ENCODE results near the gene KMO. TPM values are rescaled to one million over a fixed set of nuclear protein-coding genes. Genes with fewer than 3 reads are reported as not detected.

The KMO gene
- total and polyA plus RNA-seq, 2 of the 4 experiments (the other 2 are of a cell fraction) = not detected

DNA sequence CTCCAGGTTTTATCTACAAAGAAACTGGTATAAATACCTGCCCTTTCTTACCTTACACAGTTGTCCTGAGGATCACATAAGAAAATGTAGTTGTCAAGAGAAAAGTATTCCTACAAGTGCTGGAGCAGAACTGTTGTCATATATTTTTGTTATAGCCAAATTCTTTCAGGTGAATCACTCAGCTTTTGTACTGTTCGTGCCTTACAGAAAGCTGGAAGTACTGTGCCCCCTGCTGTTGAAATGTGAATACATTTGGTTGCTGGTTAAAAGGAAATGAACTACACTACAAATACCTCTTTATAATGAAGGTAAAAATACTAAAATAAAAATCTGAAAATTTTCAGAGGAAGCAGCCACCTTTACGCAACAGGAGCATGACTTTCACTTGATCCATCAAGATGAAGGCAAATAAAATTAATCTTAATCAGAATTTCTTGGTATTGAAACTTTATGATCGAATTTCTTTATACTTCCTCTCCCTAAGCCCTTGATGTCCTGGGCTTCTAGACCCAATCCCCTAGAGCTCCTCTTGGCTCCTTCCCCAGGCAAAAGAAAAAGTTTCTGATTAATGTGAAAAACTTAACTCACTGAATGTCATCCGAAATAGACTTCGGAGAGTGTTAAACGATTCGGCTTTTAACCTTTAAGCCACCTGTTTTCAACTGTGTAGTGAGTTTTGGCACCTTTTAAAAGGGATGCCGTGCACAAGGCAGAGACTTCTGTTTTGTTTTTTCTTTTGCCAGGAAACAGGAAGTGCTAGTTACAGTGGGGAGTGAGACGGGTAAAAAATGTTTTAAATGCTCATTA, 95.5 kb downstream of the KMO start:
- H3K9ac ChIP-seq (ENCODE audit: low read depth, low read length) = no peak overlapping the region
- intact Hi-C loops (cut with micrococcal nuclease) = loop anchor here (1.0 kb wide), 1 partner anchor 96 kb away; no protein-coding TSS in a partner anchor
- ChIA-PET CTCF (interaction anchor here (1.3 to 1.8 kb wide), 4 partner anchors 8 to 198 kb away, joined by 3 to 5 read pairs (median 4); partner anchors contain the start of genes CHML and OPN3), POLR2A (ENCODE audit: unreplicated experiment) (interaction anchor here (0.6 kb wide), 1 partner anchor 25 kb away, joined by 4 read pairs; no protein-coding TSS in a partner anchor)
- H2BK120ac ChIP-seq (ENCODE audit: low read depth, low read length) = no peak overlapping the region
- H3K79me1 ChIP-seq (ENCODE audit: low read depth in 1 of 2, low read length in 2 of 2) = peaks cover 0 to 5% of the 10 kb centered on the region in 2 experiments; a peak in 1 of 4 replicates
- dilution Hi-C loops (cut with HindIII; ENCODE audit: low sequenced_read_pairs, unreplicated experiment) = no loop called here
- no peak overlapping the region for H4K91ac ChIP-seq (ENCODE audit: insufficient read depth, low read depth, low read length)
- DNase-seq (peak; percentile 86), ATAC-seq (ENCODE audit: low read depth) (peak; percentile 72)
- no peak overlapping the region for H3K23ac ChIP-seq (ENCODE audit: low read depth, low read length)
- no peak overlapping the region for H4K8ac ChIP-seq (ENCODE audit: low read depth in 2 of 2, low read length in 2 of 2)
- H3K4me3 ChIP-seq (ENCODE audit: insufficient read depth, low read depth, low read length) = no peak overlapping the region
- no peak overlapping the region for H3K27ac ChIP-seq (ENCODE audit: insufficient read depth, low read length)
- BruUV-seq (replicated peaks) = no TSS peak
- no peak overlapping the region for H2AK9ac ChIP-seq (replicated peaks; ENCODE audit: low read depth, low read length, poor library complexity)
- no peaks in the 10 kb centered on the region for H3K27me3 ChIP-seq (ENCODE audit: control insufficient read depth, insufficient read depth, low read length)
- H2BK15ac ChIP-seq (ENCODE audit: low read depth, low read length) = no peak overlapping the region
- no peaks in the 10 kb centered on the region; the same call in 1 of the 2 replicates for H3K4me1 ChIP-seq (ENCODE audit: control insufficient read depth, insufficient read depth, low read length)
- no peaks in the 10 kb centered on the region for H3K9me1 ChIP-seq (ENCODE audit: insufficient read depth, low read length)
- no peak overlapping the region for H2AK5ac ChIP-seq (ENCODE audit: low read depth, low read length)
- no peak overlapping the region for H3K4me2 ChIP-seq (ENCODE audit: low read depth, low read length)
- no peaks in the 10 kb centered on the region for H4K20me1 ChIP-seq (ENCODE audit: insufficient read depth, low read length)
- in situ Hi-C loops (cut with MboI; ENCODE audit: low sequenced_read_pairs) = no loop called here
- no peak overlapping the region for H2AFZ ChIP-seq (replicated peaks; ENCODE audit: low read length, poor library complexity)
- peaks cover 3% of the 10 kb centered on the region; the same call in 1 of the 2 replicates for H3K36me3 ChIP-seq (ENCODE audit: control insufficient read depth, insufficient read depth, low read length)
- H3K56ac ChIP-seq (ENCODE audit: extremely low read depth, insufficient read depth, low read length) = no peak overlapping the region
- H2BK20ac ChIP-seq (ENCODE audit: low read depth, low read length) = no peak overlapping the region
- WGBS, 2 experiments (ENCODE audit: extremely low coverage in 2 of 2, insufficient read length in 1 of 2) = no CpG with 5 or more reads among the region's 9 CpGs
- no peak overlapping the region for H3K14ac ChIP-seq (replicated peaks; ENCODE audit: low read depth, low read length)
- no peaks in the 10 kb centered on the region for H3K9me3 ChIP-seq (ENCODE audit: control insufficient read depth, insufficient read depth, low read length)
- no peak overlapping the region for H4K5ac ChIP-seq (ENCODE audit: low read depth, low read length)
- no peak overlapping the region for H2BK5ac ChIP-seq (ENCODE audit: low read depth, low read length, poor library complexity, severe bottlenecking)
- no peak overlapping the region for H3K4ac ChIP-seq (ENCODE audit: low read depth, low read length)
- no peak overlapping the region for H3K18ac ChIP-seq (ENCODE audit: low read depth, low read length)
- no peak for TF ChIP-seq CHD1 (IDR thresholded peaks at IDR 0.05; ENCODE audit: low read depth, low read length)
- TF ChIP-seq, protein P1, sequence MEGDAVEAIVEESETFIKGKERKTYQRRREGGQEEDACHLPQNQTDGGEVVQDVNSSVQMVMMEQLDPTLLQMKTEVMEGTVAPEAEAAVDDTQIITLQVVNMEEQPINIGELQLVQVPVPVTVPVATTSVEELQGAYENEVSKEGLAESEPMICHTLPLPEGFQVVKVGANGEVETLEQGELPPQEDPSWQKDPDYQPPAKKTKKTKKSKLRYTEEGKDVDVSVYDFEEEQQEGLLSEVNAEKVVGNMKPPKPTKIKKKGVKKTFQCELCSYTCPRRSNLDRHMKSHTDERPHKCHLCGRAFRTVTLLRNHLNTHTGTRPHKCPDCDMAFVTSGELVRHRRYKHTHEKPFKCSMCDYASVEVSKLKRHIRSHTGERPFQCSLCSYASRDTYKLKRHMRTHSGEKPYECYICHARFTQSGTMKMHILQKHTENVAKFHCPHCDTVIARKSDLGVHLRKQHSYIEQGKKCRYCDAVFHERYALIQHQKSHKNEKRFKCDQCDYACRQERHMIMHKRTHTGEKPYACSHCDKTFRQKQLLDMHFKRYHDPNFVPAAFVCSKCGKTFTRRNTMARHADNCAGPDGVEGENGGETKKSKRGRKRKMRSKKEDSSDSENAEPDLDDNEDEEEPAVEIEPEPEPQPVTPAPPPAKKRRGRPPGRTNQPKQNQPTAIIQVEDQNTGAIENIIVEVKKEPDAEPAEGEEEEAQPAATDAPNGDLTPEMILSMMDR (conservative IDR thresholded peaks at IDR 0.05; ENCODE audit: low read depth, low read length) = peak; percentile 72
- peak; percentile 87 for TF ChIP-seq SMC3 (IDR thresholded peaks at IDR 0.05; ENCODE audit: low read depth, low read length)
- TF ChIP-seq RCOR1 (IDR thresholded peaks at IDR 0.05; ENCODE audit: insufficient replicate concordance, low read length) = no peak
- TF ChIP-seq RAD21 (IDR thresholded peaks at IDR 0.05; ENCODE audit: low read length) = peak; percentile 77
- 0 out of 2 replicates have a peak, but pooled peaks have one; percentile 2 for TF ChIP-seq FOS (IDR thresholded peaks at IDR 0.05; ENCODE audit: low read depth, low read length)
- TF ChIP-seq MAFK (IDR thresholded peaks at IDR 0.05; ENCODE audit: low read depth, low read length) = no peak

Measured in IMR-90 (cell line).